Head of caudate nucleus (tissue), 42 donors: ENCODE data around the gene CCDC87.
"Not testable (repeated sequence)": the region's sequence is repeated elsewhere in the genome, so short reads cannot be mapped to it uniquely, and the experiment has no call there.

ENCODE experiments used
- DNase-seq, 42 donors: peaks; one replicate each; pipeline versions ENCODE4 v3.0.0 to v3.0.0-alpha.2; 2020 to 2021; ENCODE audit warnings: mixed read lengths in 7 of 42
- intact Hi-C: fragments of 100-400 bp; cut with DNase I; formaldehyde crosslinking; loops from one replicate; pipeline ENCODE4 v1.15.0; 2022

CCDC87 gene

GRCh38 chr11:66589996-66590675 lies 2.7 kb downstream of the CCDC87 start:
- intact Hi-C loops, result no loop called here
- DNase-seq, result no peak

- intact Hi-C loops, DNase-seq: not testable (repeated sequence)
These were observed 3.5 kb downstream of the CCDC87 start for GRCh38 chr11:66589315-66589714.

- intact Hi-C loops, result no loop called here
- no peak for DNase-seq
These were observed 6.7 kb downstream of the CCDC87 start for GRCh38 chr11:66586136-66586535.

GRCh38 chr11:66585447-66585846 lies 7.4 kb downstream of the CCDC87 start:
- DNase-seq, intact Hi-C loops: not testable (repeated sequence)

GRCh38 chr11:66582565-66583147 lies 10.2 kb downstream of the CCDC87 start:
- DNase-seq, intact Hi-C loops: not testable (repeated sequence)

- intact Hi-C loops, result no loop called here
- DNase-seq, result no peak
These were observed 11.6 kb downstream of the CCDC87 start for GRCh38 chr11:66581261-66581660.

- no peak for DNase-seq
- intact Hi-C loops, result no loop called here
These were observed 12.1 kb downstream of the CCDC87 start for GRCh38 chr11:66580803-66581202.

GRCh38 chr11:66579017-66579606 lies 13.8 kb downstream of the CCDC87 start:
- peak; percentile 67 to 93 (median 83) for DNase-seq
- intact Hi-C loops, result loop anchor here (5.0 to 10.0 kb wide), 2 partner anchors 103 to 266 kb away; partner anchors contain the start of gene RCE1

- intact Hi-C loops, result loop anchor here (10.0 kb wide), 1 partner anchor 274 kb away; the partner anchor contains the start of gene RCE1
- DNase-seq, result no peak
These were observed 22.0 kb downstream of the CCDC87 start for GRCh38 chr11:66570850-66571180.

GRCh38 chr11:66570079-66570849 lies 22.6 kb downstream of the CCDC87 start:
- DNase-seq, result no peak
- intact Hi-C loops, result loop anchor here (10.0 kb wide), 1 partner anchor 275 kb away; the partner anchor contains the start of gene RCE1

GRCh38 chr11:66569076-66569475 lies 23.8 kb downstream of the CCDC87 start:
- intact Hi-C loops, result no loop called here
- no peak for DNase-seq

GRCh38 chr11:66568124-66568916 lies 24.5 kb downstream of the CCDC87 start, which contains the start of gene CTSF:
CTSF (minus strand) TSS chr11:66568606; CDS start chr11:66568486, 120 bp downstream.
- peak; percentile 88 to 98 (median 95) for DNase-seq
- intact Hi-C loops, result no loop called here

- intact Hi-C loops, result no loop called here
- DNase-seq, result peak in 1 of 42 donors; percentile 21
These were observed 25.1 kb downstream of the CCDC87 start for GRCh38 chr11:66567787-66568123.

GRCh38 chr11:66566221-66566620 lies 26.6 kb downstream of the CCDC87 start:
- intact Hi-C loops, result no loop called here
- DNase-seq, result no peak

- intact Hi-C loops, result no loop called here
These were observed 27.9 kb downstream of the CCDC87 start for GRCh38 chr11:66564984-66565383.

GRCh38 chr11:66564538-66564937 lies 28.3 kb downstream of the CCDC87 start:
- DNase-seq, result no peak
- intact Hi-C loops, result no loop called here

More at GRCh38 chr11:66564984-66565383, 27.9 kb downstream of the CCDC87 start:
- DNase-seq, result no peak

GRCh38 chr11:66563832-66564231 lies 29.0 kb downstream of the CCDC87 start:
- intact Hi-C loops, result no loop called here
- no peak for DNase-seq

GRCh38 chr11:66562907-66563583 lies 29.8 kb downstream of the CCDC87 start:
- no peak for DNase-seq
- intact Hi-C loops, result no loop called here
